AG20443 (cell line): ENCODE measurements around the gene TMPRSS13.
A peak's percentile ranks its signal among the peaks of the same experiment; 100 is the strongest.

ENCODE experiments used
- DNase-seq: peaks from one replicate; pipeline ENCODE4 v3.0.0; 2012; ENCODE audit warnings: low spot score, mixed read lengths

Gene TMPRSS13

GRCh38 chr11:117913736-117914397 is 15.3 kb downstream of the TMPRSS13 start:
- DNase-seq, result no peak

- DNase-seq, result no peak
Observed at GRCh38 chr11:117912497-117912896, 16.7 kb downstream of the TMPRSS13 start.

- no peak for DNase-seq
Observed at GRCh38 chr11:117911694-117912093, 17.5 kb downstream of the TMPRSS13 start.

DNA sequence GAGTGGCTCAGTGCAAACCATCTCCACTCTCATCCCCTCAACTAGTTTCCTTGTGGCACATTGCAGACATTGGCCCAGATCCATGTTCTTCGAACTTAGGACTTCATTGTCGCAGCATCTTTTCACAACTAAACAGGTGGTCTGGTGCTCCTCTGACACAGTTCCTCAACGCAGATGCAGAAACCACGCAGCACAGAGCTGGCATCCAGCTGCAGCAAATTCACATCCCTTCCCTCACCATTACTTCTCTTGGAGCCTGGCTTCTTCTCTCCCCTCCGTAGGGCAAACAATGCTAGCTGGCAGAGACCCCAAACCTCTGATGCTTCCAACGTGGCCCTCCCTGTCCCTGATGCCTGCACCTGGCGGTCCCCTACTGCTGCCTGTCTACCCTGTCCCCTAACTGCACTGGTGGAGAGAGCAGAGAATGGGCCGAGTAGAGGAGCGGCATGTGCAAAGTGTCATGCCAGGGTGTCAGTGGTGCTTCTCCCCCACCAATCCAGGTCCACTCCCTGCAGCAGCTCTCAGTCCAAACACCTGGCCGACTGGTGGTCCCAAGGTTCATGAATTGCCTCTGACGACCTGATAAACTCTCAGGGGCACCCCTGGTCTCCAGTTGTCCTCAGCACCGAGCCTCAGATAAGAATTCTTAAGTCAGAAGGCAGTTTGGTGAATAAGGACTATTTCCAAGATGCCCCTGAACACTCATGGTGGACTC is 18.1 kb downstream of the TMPRSS13 start:
- DNase-seq, result no peak

DNA sequence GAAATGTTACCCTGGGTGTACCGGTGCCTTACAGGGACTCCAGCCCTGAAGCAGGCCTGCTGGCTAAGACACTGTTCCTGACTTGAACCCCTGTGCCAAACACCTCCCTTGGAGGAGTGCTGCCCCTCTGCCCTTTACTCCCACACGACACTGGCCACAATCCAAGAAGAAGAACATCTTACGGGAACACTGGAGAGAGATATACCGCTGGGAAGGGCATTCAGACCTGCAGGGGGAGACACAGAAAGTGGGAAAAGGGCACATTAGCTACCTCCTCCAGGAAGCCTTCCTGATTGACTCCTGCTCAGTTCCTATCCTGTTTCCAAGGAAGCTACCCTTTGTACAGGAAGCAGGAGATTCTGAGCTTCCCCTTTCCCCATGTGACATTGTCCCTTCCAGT is 18.7 kb downstream of the TMPRSS13 start:
- no peak for DNase-seq

DNA sequence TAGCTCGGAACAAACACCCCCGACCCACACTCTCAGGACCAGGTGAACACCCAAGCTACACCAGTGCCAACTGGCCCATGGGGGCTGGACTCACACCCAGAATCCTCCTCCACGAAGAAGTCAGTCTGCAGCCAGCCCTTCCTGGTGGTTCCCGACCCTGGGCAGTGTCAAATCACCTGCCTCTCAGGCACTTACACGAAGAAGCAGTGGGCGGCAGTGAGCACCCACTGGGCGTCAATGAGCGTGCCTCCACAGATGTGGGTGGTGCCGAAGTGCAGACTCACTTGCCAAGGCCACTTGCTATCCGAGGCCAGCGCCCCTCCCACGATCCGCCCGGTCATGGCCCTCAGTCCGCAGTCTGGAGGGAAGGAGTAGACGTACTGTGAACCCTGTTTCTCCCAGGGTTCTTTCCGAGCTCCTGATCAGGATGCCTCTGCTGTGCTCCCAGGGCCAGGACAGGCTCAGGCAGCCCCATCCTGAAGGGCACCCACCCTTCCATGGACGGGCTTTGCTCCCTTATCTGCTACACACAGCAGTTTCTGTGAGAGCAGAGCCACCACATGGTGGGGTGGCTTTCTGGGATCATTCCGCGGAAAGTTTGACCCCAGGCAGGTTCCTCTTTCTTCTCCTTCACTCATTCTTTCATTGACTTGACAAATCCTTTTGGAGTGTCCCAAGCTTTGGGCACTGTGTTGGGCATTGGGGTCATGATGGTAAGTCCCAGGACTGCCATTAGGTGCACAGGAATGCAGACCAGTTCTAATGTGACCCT is 19.4 kb downstream of the TMPRSS13 start:
- no peak for DNase-seq

- no peak for DNase-seq
Observed at GRCh38 chr11:117908959-117909610, 20.1 kb downstream of the TMPRSS13 start.

DNA sequence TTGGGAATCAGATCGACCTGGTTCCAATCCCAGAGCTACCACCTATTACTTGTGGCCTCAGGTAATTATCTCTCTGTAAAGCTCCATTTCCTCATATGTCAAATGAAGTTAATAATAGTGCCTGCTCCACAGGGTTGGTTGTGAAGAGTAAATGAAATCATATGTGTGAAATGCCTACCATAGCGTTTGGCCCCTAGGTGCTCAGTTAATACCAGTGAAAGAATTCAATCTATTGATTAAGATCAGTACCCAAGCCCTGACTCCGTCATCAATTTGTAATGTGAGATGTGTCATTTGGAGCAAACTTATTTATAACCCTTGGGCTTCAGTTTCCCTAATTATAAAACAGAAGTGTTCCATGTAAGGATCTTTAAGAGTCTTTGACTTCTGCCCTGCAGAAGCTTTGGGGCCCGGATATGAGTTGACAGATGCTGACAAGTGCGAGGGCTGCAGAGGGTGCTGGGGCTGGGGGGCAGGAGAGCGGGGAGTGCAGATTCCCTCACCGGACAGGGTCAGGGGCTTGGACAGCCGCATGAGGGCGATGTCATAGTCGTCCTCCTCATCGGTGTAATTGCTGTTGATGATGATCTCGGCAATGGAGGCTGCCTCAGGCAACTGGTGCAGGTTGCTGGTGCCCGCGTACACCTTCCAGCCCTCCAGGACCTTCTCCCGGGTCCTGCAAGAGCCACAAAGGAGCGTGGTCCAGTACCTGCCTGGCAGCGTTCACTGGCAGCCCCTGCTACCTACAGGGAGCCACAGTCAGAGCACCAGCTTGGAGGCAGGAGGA is 20.9 kb downstream of the TMPRSS13 start:
- no peak for DNase-seq

- peak; percentile 90 for DNase-seq
Observed at GRCh38 chr11:117907276-117908108, 21.7 kb downstream of the TMPRSS13 start.

DNA sequence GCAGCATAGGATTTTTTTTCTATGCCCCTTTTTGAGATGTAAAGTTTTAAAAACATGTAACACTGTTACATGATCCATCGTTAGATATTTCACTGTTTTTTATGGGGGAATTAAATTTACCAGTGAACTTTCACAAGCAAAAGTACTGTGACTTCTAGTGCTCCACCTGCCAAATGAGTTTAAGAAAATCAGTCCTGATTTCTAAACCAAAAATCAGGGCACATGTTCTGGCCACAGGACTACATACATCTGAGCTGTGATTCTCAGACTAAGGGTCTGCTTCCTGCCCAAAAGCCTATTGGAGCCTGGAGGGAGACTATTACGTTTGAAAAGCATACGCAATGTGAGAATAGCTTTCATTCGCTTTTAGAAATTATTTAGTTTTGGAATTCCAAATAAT is 22.5 kb downstream of the TMPRSS13 start:
- DNase-seq, result no peak

DNA sequence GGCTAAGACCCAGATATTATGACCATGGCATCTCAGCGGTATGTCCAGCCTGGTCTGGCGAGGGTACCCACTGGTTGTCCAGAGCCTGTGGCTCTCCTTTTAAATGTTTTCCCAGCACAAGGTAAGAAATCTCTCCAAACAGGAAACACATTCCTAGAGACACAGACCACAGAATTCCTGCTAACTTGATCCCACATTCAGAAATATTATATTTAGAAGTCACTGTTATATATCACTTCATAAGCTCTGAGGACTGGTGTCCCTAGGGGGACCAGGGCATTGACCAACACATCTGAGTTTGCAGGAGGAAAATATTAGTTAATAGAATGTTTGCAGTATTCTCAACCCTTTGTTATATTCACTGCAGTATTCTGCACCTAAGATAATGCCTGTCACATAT is 23.1 kb downstream of the TMPRSS13 start:
- no peak for DNase-seq

- DNase-seq, result no peak
Observed at GRCh38 chr11:117905524-117905923, 23.7 kb downstream of the TMPRSS13 start.

DNA sequence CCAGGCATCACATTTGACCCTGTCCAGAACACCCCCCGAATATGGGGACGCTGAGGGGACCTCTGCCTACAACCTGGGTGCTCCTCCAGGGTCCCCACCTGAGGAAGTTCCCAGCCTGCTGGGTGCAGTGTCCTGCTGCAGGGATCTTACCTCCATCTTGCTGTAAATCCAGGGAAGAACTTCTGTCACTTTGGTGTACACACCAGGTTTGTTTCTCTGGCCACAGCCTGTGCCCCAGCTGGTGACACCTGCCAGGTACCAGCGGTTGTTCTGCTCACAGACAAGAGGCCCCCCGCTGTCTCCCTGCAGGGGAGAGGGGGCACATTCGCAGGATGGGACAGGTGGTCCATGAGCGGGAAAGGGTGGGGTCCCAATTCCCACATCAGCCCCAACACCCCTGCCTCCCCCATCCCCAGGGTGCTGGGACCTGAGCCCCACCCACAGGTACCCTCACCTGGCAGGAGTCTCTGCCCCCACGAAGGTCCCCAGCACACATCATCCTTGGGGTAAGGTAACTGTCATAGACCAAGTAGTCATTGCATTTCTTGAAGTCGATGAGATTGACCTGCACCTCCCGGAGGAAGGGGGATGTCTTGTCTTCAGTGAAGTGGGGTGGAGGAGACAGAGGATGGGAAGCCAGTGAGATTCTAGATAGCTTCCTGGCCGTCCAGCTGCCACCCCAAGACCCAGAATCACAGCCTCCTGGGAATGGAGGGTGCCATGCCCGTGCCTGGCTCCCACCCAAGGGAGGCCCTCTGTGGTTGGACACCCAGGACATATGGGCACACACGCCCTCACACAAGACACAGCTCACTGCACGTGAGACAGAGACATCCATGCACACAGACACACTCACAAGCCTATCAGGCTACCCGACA is 25.5 kb downstream of the TMPRSS13 start:
- DNase-seq, result no peak

GRCh38 chr11:117902001-117902845 is 27.0 kb downstream of the TMPRSS13 start:
- DNase-seq, result no peak

- no peak for DNase-seq
Observed at GRCh38 chr11:117901601-117902000, 27.6 kb downstream of the TMPRSS13 start.

GRCh38 chr11:117900720-117901440 is 28.3 kb downstream of the TMPRSS13 start:
- no peak for DNase-seq

GRCh38 chr11:117900121-117900648 is 29.0 kb downstream of the TMPRSS13 start:
- DNase-seq, result no peak

- DNase-seq, result no peak
Observed at GRCh38 chr11:117898059-117898458, 31.1 kb downstream of the TMPRSS13 start.
